ENCODE results near the gene SPATA31C1.

SPATA31C1 gene

GRCh38 chr9:87874304-87874623, 43.5 kb upstream of the SPATA31C1 start:
- TF ChIP-seq, protein P1, sequence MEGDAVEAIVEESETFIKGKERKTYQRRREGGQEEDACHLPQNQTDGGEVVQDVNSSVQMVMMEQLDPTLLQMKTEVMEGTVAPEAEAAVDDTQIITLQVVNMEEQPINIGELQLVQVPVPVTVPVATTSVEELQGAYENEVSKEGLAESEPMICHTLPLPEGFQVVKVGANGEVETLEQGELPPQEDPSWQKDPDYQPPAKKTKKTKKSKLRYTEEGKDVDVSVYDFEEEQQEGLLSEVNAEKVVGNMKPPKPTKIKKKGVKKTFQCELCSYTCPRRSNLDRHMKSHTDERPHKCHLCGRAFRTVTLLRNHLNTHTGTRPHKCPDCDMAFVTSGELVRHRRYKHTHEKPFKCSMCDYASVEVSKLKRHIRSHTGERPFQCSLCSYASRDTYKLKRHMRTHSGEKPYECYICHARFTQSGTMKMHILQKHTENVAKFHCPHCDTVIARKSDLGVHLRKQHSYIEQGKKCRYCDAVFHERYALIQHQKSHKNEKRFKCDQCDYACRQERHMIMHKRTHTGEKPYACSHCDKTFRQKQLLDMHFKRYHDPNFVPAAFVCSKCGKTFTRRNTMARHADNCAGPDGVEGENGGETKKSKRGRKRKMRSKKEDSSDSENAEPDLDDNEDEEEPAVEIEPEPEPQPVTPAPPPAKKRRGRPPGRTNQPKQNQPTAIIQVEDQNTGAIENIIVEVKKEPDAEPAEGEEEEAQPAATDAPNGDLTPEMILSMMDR (IDR thresholded peaks at IDR 0.05; ENCODE audit: low read depth, low read length): no peak
- DNase-seq (ENCODE audit: low read depth in 2 of 2): no peak
- H3K4me3 ChIP-seq (replicated peaks in 1 of 2; ENCODE audit: low read depth in 2 of 2, low read length in 2 of 2): no peak overlapping the region

- H3K4me3 ChIP-seq (replicated peaks in 1 of 2; ENCODE audit: low read depth in 2 of 2, low read length in 2 of 2): no peak overlapping the region
- TF ChIP-seq, protein P1 (IDR thresholded peaks at IDR 0.05; ENCODE audit: low read depth, low read length): no peak
- no peak for DNase-seq (ENCODE audit: low read depth in 2 of 2)
Observed at GRCh38 chr9:87875060-87875459, 42.7 kb upstream of the SPATA31C1 start.

- H3K4me3 ChIP-seq (replicated peaks in 1 of 2; ENCODE audit: low read depth in 2 of 2, low read length in 2 of 2): no peak overlapping the region
- TF ChIP-seq, protein P1 (IDR thresholded peaks at IDR 0.05; ENCODE audit: low read depth, low read length): no peak
- DNase-seq (ENCODE audit: low read depth in 2 of 2): no peak
Observed at GRCh38 chr9:87875831-87876545, 41.8 kb upstream of the SPATA31C1 start.

DNA sequence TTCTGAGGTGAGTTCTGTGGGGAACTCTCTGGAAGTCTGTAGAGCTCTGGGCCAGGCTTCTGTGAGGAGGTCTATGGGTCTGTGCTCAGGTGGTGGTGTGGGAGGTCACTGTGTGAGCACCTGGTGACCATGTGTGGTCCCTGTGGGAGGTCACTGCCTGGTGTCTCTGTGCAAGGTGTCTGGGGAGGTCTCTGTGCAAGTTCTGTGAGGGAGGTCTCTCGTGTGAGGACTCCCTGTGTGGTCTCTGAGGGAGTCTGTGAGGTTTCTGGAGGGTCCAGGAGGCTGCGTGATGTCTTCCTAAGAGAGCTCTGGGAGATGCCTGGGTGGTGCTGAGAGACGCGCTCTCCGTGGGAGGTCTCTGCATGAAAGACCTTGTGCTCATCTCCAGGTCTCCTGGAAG, 41.1 kb upstream of the SPATA31C1 start:
- TF ChIP-seq, protein P1 (IDR thresholded peaks at IDR 0.05; ENCODE audit: low read depth, low read length): no peak
- DNase-seq (ENCODE audit: low read depth in 2 of 2): no peak
- H3K4me3 ChIP-seq (replicated peaks in 1 of 2; ENCODE audit: low read depth in 2 of 2, low read length in 2 of 2): no peak overlapping the region

GRCh38 chr9:87878989-87879511, 38.7 kb upstream of the SPATA31C1 start:
- TF ChIP-seq, protein P1 (IDR thresholded peaks at IDR 0.05; ENCODE audit: low read depth, low read length): no peak
- DNase-seq (ENCODE audit: low read depth in 2 of 2): peak; percentile 74 to 83
- no peak overlapping the region for H3K4me3 ChIP-seq (replicated peaks in 1 of 2; ENCODE audit: low read depth in 2 of 2, low read length in 2 of 2)

DNA sequence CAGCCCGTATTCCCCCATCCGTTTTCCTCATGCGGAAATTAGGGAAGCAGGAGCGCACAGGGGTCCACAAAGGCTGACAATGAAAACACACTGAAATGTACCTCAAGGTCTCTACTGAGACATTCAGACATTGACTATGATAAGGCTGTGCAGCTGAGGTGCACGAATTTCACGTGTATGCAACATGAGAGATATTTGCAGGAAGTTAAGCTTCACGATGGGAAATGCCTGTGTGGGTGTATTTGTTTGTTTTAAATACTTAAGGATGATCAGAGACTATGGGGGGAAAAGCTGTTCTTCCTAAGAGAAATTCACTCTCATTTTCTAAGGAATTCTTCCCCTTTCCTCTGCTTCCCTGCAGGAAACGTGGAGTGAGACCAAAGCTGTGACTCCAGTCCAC, 37.6 kb upstream of the SPATA31C1 start:
- peak; percentile 8 to 17 for DNase-seq (ENCODE audit: low read depth in 2 of 2)
- H3K4me3 ChIP-seq (replicated peaks in 1 of 2; ENCODE audit: low read depth in 2 of 2, low read length in 2 of 2): no peak overlapping the region
- TF ChIP-seq, protein P1 (IDR thresholded peaks at IDR 0.05; ENCODE audit: low read depth, low read length): no peak

DNA sequence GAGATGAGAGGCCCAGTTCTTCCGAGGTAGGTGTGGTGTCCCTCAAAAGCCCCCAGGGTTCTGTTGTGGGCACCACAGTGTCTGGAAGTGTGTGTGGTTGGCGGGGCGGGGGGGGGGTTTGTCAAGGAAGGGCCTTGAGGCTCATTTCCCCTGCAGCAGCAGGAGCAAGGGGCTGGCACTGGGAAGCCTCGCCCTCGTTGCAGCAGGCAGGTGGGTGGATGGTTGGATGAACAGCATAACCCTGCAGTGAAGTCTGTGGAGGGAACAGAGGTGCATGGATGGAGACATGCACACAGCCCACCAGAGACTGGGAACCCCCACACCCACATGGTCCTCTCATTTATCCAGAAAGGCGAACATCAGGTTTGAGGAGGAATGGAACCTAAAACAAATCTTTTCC, 37.1 kb upstream of the SPATA31C1 start:
- DNase-seq (ENCODE audit: low read depth in 2 of 2): no peak
- H3K4me3 ChIP-seq (replicated peaks in 1 of 2; ENCODE audit: low read depth in 2 of 2, low read length in 2 of 2): no peak overlapping the region
- TF ChIP-seq, protein P1 (IDR thresholded peaks at IDR 0.05; ENCODE audit: low read depth, low read length): no peak
